K562 (cell line): ENCODE results near the gene SPHK2. TPM values are rescaled to one million over a fixed set of nuclear protein-coding genes. Genes with fewer than 3 reads are reported as not detected.
A peak's percentile ranks its signal among the peaks of the same experiment; 100 is the strongest.
"Not testable (repeated sequence)": the region's sequence is repeated elsewhere in the genome, so short reads cannot be mapped to it uniquely, and the experiment has no call there.

Source experiments
- ATAC-seq: fragments of 200-7000 bp; cut with Tn5 transposase; 3 replicates; pipeline ENCODE4 v1.9.1; 2020; ENCODE audit warnings: moderate library complexity
- BruUV-seq: library from RNA; stranded (reverse); fragments of 400-500 nt; replicated peaks from 2 replicates; lab custom pipeline; 2021; lab: Mats Ljungman, UMichigan
- CTCF ChIA-PET: fragments of 300-600 bp; formaldehyde crosslinking; extraction: SDS; loops from one replicate; lab custom pipeline; 2021; ENCODE audit warnings: low intra/inter-chr PET ratio; lab: Yijun Ruan, JAX
- POLR2A ChIA-PET: fragments of 300-600, 350-650 bp; sonication (Branson Sonifier 250); formaldehyde crosslinking; extraction: SDS; loops from one replicate; lab custom pipeline; 2021; ENCODE audit warnings: antibody characterized with exemption, inconsistent platforms; lab: Yijun Ruan, JAX
- DNase-seq, 4 experiments: peaks; one replicate each; pipeline versions ENCODE4 v3.0.0 to v3.0.0-alpha.2; 2011 to 2018; ENCODE audit warnings: low spot score in 3 of 4, mixed read lengths in 3 of 4; ENCODE audit errors: extremely low read depth in 1 of 4
- FAIRE-seq: peaks from 2 replicates; lab custom pipeline; 2011; peaks lifted over from hg19 to GRCh38; lab: Jason Lieb, UNC
- H2AFZ ChIP-seq: 2 replicates; pipeline ENCODE4 v1.6.0; 2011; ENCODE audit warnings: low read depth, low read length, control low read depth, inconsistent platforms
- H3K27ac ChIP-seq: fragments of 200-600 bp; 3 replicates; pipeline ENCODE4 v1.8.0; 2011; ENCODE audit warnings: low read depth, mild to moderate bottlenecking, control low read depth, inconsistent platforms, low read length, moderate library complexity, mixed read lengths; ENCODE audit errors: extremely low read depth
- H3K27me3 ChIP-seq, 2 experiments: fragments of 300-600 bp in 1 of 2; 2 replicates in 1 of 2; 3 replicates in 1 of 2; pipeline versions ENCODE4 v1.6.0 to v1.8.0; 2011; ENCODE audit warnings: inconsistent platforms in 2 of 2, low read length in 2 of 2, mild to moderate bottlenecking in 1 of 2, mixed read lengths in 1 of 2, moderate library complexity in 1 of 2; ENCODE audit not compliant: control insufficient read depth in 2 of 2, insufficient read depth in 2 of 2
- H3K36me3 ChIP-seq: fragments of 300-600 bp; 3 replicates; pipeline ENCODE4 v1.8.0; 2011; ENCODE audit warnings: mild to moderate bottlenecking, low read length, inconsistent platforms; ENCODE audit not compliant: control insufficient read depth, insufficient read depth
- H3K4me1 ChIP-seq, 2 experiments: fragments of 200-600 bp in 1 of 2; replicated peaks in 1 of 2; 2 replicates in 1 of 2; 3 replicates in 1 of 2; pipeline versions ENCODE4 v1.5.1 to v1.8.0; 2011; ENCODE audit warnings: inconsistent platforms in 2 of 2, low read length in 2 of 2, mild to moderate bottlenecking in 1 of 2, mixed read lengths in 1 of 2, moderate library complexity in 1 of 2; ENCODE audit not compliant: control insufficient read depth in 2 of 2, insufficient read depth in 2 of 2
- H3K4me2 ChIP-seq: 2 replicates; pipeline ENCODE4 v1.6.1; 2011; ENCODE audit warnings: low read length, control low read depth, inconsistent platforms, mixed read lengths; ENCODE audit not compliant: insufficient read depth
- H3K4me3 ChIP-seq: fragments of 200-600 bp; sonication (generic), shearing (Covaris generic); 2 replicates; pipeline ENCODE4 v1.5.1; 2016; ENCODE audit warnings: control low read depth, inconsistent platforms
- H3K79me2 ChIP-seq: fragments of 200-600 bp; 3 replicates; pipeline ENCODE4 v1.8.0; 2011; ENCODE audit warnings: low read length, inconsistent platforms; ENCODE audit not compliant: control insufficient read depth, insufficient read depth
- H3K9ac ChIP-seq, 2 experiments: 2 replicates each; pipeline versions ENCODE4 v1.6.0 to v1.6.1; 2011; ENCODE audit warnings: low read depth in 2 of 2, low read length in 2 of 2, control low read depth in 1 of 2, inconsistent platforms in 1 of 2, mild to moderate bottlenecking in 1 of 2, mixed read lengths in 1 of 2; ENCODE audit not compliant: insufficient read depth in 1 of 2
- H3K9me1 ChIP-seq: one replicate; pipeline ENCODE4 v1.6.0; 2011; ENCODE audit warnings: inconsistent platforms, mild to moderate bottlenecking, low read length, moderate library complexity; ENCODE audit not compliant: control insufficient read depth, insufficient read depth
- H3K9me3 ChIP-seq: replicated peaks from 2 replicates; pipeline ENCODE4 v1.5.1; 2011; ENCODE audit warnings: low read depth, low read length, inconsistent platforms; ENCODE audit not compliant: control insufficient read depth, insufficient read depth
- H4K20me1 ChIP-seq: replicated peaks from 2 replicates; pipeline ENCODE4 v1.6.1; 2011; ENCODE audit warnings: low read length, inconsistent platforms, mixed read lengths; ENCODE audit not compliant: control insufficient read depth, insufficient read depth
- BCOR ChIP-seq: fragments of 450-650 bp; IDR thresholded peaks from 2 replicates; pipeline ENCODE4 v1.6.1; 2016
- GATAD2B ChIP-seq: fragments of 450-650 bp; IDR thresholded peaks from 2 replicates; pipeline ENCODE4 v1.6.1; 2017; ENCODE audit warnings: mild to moderate bottlenecking, borderline replicate concordance
- RBM25 ChIP-seq: fragments of 200-400 bp; formaldehyde crosslinking; IDR thresholded peaks from 2 replicates; pipeline ENCODE4 v1.6.1; 2018; ENCODE audit warnings: low read length, low read depth, moderate library complexity; ENCODE audit not compliant: severe bottlenecking
- ZNF121 ChIP-seq: sonication (generic); formaldehyde crosslinking; conservative IDR thresholded peaks from 2 replicates; pipeline ENCODE4 v1.8.0; 2022; ENCODE audit warnings: missing genetic modification reagents
- WGBS: fragments of 100-300 bp; shearing (Covaris generic); methylation state at CpG from one replicate; pipeline ENCODE4 v1.1.6; 2016; ENCODE audit warnings: low coverage, mixed read lengths; ENCODE audit not compliant: insufficient coverage; ENCODE audit errors: missing lambda C conversion rate; 5-methylcytosine and 5-hydroxymethylcytosine counted together
- in situ Hi-C: fragments of 300-500 bp; cut with MboI; formaldehyde crosslinking; loops from 4 replicates; pipeline ENCODE4 v1.15.0; 2018; ENCODE audit warnings: inconsistent platforms, mixed read lengths
- intact Hi-C: fragments of 100-400 bp; cut with micrococcal nuclease; formaldehyde crosslinking; loops from 2 replicates; pipeline ENCODE4 v1.14.2; 2022
- polyA plus RNA-seq, 8 experiments: library from polyadenylated mRNA; depleted of rRNA in 4 of 8; stranded (reverse) in 5 of 8; unstranded in 3 of 8; fragments of >200 nt; fragmentation: Nextera tagmentation in 2 of 8; fragmentation: Illumina TruSeq in 1 of 8; extraction: Ambion mirVana in 2 of 8; extraction: Trizol in 1 of 8; gene quantifications; 2 replicates each; pipeline versions ENCODE4 v1.2.1 to v1.2.3, GENCODE V29; 2011 to 2014; ENCODE audit warnings: inconsistent platforms in 1 of 8, missing spikeins in 1 of 8
- total RNA-seq, 7 experiments: library from RNA; depleted of rRNA in 6 of 7; stranded (reverse); fragments of >200 nt in 6 of 7; fragmentation: Illumina TruSeq in 2 of 7; extraction: Trizol in 2 of 7; gene quantifications; 2 replicates each; pipeline versions ENCODE4 v1.2.1 to v1.2.3, GENCODE V29; 2011 to 2021; ENCODE audit warnings: low replicate concordance in 1 of 7

SPHK2 gene
- total and polyA plus RNA-seq, 9 of the 15 experiments (the other 6 are each of a cell fraction or from before 2014, with no cell fraction given): 0.10 to 15.2 (median 2.9) TPM

- H2AFZ ChIP-seq, CTCF ChIA-PET, H3K36me3 ChIP-seq, H3K27ac ChIP-seq, H3K9ac ChIP-seq, H4K20me1 ChIP-seq, H3K9me3 ChIP-seq, FAIRE-seq, BruUV-seq, H3K9me1 ChIP-seq, H3K79me2 ChIP-seq, intact Hi-C loops: not testable (repeated sequence)
- TF ChIP-seq RBM25: peak; percentile 12
- peak; percentile 33; the same call in 1 of the 2 replicates for TF ChIP-seq BCOR
- TF ChIP-seq, all 486 proteins: peak for 2; not testable (repeated sequence) for 484
- in situ Hi-C loops, H3K27me3 ChIP-seq, H3K4me3 ChIP-seq, H3K4me2 ChIP-seq, DNase-seq, ATAC-seq: not testable (repeated sequence)
- POLR2A ChIA-PET: interaction anchor here (0.6 to 0.9 kb wide), 2 partner anchors 12 to 362 kb away, joined by 3 to 5 read pairs; partner anchors contain the start of gene CA11
- 54% methylated on average over 2 of the region's 5 CpGs for WGBS
- peaks cover 12 to 35% of the 10 kb centered on the region in 2 experiments for H3K4me1 ChIP-seq
Measured at GRCh38 chr19:48657828-48658227, 38.5 kb downstream of the SPHK2 start.

GRCh38 chr19:48658483-48658882, 39.2 kb downstream of the SPHK2 start:
- H4K20me1 ChIP-seq: no peaks in the 10 kb centered on the region
- no peaks in the 10 kb centered on the region for H3K9me1 ChIP-seq
- H3K27me3 ChIP-seq: no peaks in the 10 kb centered on the region
- H3K4me1 ChIP-seq: peaks cover 18 to 30% of the 10 kb centered on the region in 2 experiments
- no peak overlapping the region for H3K4me3 ChIP-seq
- intact Hi-C loops (no loop called here), in situ Hi-C loops (no loop called here)
- no TSS peak for BruUV-seq
- no peak overlapping the region for H3K4me2 ChIP-seq
- H3K27ac ChIP-seq: no peak overlapping the region
- no peaks in the 10 kb centered on the region for H3K36me3 ChIP-seq
- DNase-seq (no peak), ATAC-seq (no peak), FAIRE-seq (no peak)
- H3K79me2 ChIP-seq: no peaks in the 10 kb centered on the region
- POLR2A ChIA-PET: no interaction called here
- no peaks in the 10 kb centered on the region for H3K9me3 ChIP-seq
- TF ChIP-seq ZNF121 (CRISPR knock-in tag) (peak; percentile 39), GATAD2B (no peak)
- 74% methylated on average over 6 of the region's 6 CpGs for WGBS
- CTCF ChIA-PET: no interaction called here
- H3K9ac ChIP-seq: no peak overlapping the region
- H2AFZ ChIP-seq: no peak overlapping the region
